Breast epithelium (tissue), 4 donors: ENCODE data around the gene NDUFS6. TPM values are rescaled to one million over a fixed set of nuclear protein-coding genes. Genes with fewer than 3 reads are reported as not detected.
A peak's percentile ranks its signal among the peaks of the same experiment; 100 is the strongest.

Source experiments
- DNase-seq, 2 donors: peaks; one replicate each; pipeline ENCODE4 v3.0.0-alpha.2; 2019; ENCODE audit warnings: low spot score in 2 of 2
- H3K27ac ChIP-seq, 2 donors: fragments of 200-600 bp; sonication (generic) in 1 of 2; one replicate each; pipeline ENCODE4 v1.5.1; 2016 to 2019; ENCODE audit warnings: mild to moderate bottlenecking in 1 of 2
- H3K27me3 ChIP-seq, 2 donors: fragments of 200-600 bp; sonication (generic) in 1 of 2; one replicate each; pipeline versions ENCODE4 v1.5.1 to v1.6.0; 2017 to 2019; ENCODE audit warnings: control low read depth in 1 of 2, mild to moderate bottlenecking in 1 of 2
- H3K36me3 ChIP-seq: fragments of 200-600 bp; one replicate; pipeline ENCODE4 v1.5.1; 2019
- H3K4me1 ChIP-seq, 2 donors: fragments of 200-600 bp; sonication (generic); one replicate each; pipeline ENCODE4 v1.5.1; 2016 to 2019; ENCODE audit warnings: control low read depth in 1 of 2
- H3K4me3 ChIP-seq, 3 donors: fragments of 200-600 bp; sonication (generic); 1 replicate in 2 of 3; 2 replicates in 1 of 3; pipeline ENCODE4 v1.5.1; 2016 to 2019; ENCODE audit warnings: mild to moderate bottlenecking in 3 of 3, moderate library complexity in 2 of 3
- H3K9me3 ChIP-seq, 2 donors: fragments of 200-600 bp; sonication (generic) in 1 of 2; one replicate each; pipeline ENCODE4 v1.5.1; 2016 to 2019; ENCODE audit warnings: control low read depth in 1 of 2
- POLR2A ChIP-seq: fragments of 450-650 bp; IDR thresholded peaks from one replicate; pipeline ENCODE4 v1.6.1; 2016; ENCODE audit warnings: antibody characterized with exemption, mild to moderate bottlenecking, moderate library complexity
- POLR2AphosphoS5 ChIP-seq, 3 donors: sonication (generic); formaldehyde crosslinking; IDR thresholded peaks; one replicate each; pipeline ENCODE4 v1.6.1; 2017; ENCODE audit warnings: antibody characterized with exemption in 3 of 3
- intact Hi-C: fragments of 100-400 bp; cut with DNase I; formaldehyde crosslinking; loops from one replicate; pipeline ENCODE4 v1.15.1; 2023; ENCODE audit warnings: low total_unique reads
- total RNA-seq, 3 donors: library from RNA; depleted of rRNA; stranded (reverse); fragments of >200 nt; gene quantifications; one replicate each; pipeline ENCODE4 v1.1.0, GENCODE V29; 2016
- TF ChIP-seq, protein P1 (sequence below), 3 donors: fragments of 450-650 bp; IDR thresholded peaks; one replicate each; pipeline ENCODE4 v1.5.1; 2016 to 2017; ENCODE audit warnings: antibody characterized with exemption in 3 of 3, mild to moderate bottlenecking in 3 of 3, moderate library complexity in 3 of 3

Gene NDUFS6
- total RNA-seq, 3 donors from 2014 or later = 37.9 to 68.8 (median 48.0) TPM

DNA sequence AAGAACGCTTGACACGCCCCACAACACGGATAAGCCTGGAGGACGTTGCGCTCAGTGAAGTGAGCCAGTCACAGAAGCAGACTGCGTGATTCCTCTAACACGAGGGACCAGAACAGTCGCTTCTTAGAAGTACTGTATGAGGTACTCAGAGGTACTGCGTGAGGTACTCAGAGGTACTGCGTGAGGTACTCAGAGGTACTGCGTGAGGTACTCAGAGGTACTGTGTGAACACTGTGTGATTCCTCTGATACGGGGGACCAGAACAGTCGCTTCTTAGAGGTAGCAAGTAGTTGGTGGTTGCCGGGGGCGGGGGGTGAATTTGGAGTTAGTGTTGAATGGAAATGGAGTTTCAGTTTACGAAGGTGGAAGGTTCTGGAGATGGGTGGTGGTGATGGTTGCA, 5.8 kb downstream of the NDUFS6 start:
- intact Hi-C loops = no loop called here
- DNase-seq = no peak
- Histone ChIP-seq H3K27me3 (no peaks in the 10 kb centered on the region), H3K36me3 (no peaks in the 10 kb centered on the region), H3K4me3 (no peak overlapping the region), H3K4me1 (no peaks in the 10 kb centered on the region), H3K9me3 (no peaks in the 10 kb centered on the region), H3K27ac (no peak overlapping the region)
- TF ChIP-seq POLR2AphosphoS5 (IDR thresholded peaks at IDR 0.05) = no peak
- no peak for TF ChIP-seq POLR2A
- TF ChIP-seq, protein P1, sequence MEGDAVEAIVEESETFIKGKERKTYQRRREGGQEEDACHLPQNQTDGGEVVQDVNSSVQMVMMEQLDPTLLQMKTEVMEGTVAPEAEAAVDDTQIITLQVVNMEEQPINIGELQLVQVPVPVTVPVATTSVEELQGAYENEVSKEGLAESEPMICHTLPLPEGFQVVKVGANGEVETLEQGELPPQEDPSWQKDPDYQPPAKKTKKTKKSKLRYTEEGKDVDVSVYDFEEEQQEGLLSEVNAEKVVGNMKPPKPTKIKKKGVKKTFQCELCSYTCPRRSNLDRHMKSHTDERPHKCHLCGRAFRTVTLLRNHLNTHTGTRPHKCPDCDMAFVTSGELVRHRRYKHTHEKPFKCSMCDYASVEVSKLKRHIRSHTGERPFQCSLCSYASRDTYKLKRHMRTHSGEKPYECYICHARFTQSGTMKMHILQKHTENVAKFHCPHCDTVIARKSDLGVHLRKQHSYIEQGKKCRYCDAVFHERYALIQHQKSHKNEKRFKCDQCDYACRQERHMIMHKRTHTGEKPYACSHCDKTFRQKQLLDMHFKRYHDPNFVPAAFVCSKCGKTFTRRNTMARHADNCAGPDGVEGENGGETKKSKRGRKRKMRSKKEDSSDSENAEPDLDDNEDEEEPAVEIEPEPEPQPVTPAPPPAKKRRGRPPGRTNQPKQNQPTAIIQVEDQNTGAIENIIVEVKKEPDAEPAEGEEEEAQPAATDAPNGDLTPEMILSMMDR (IDR thresholded peaks at IDR 0.05) = no peak

DNA sequence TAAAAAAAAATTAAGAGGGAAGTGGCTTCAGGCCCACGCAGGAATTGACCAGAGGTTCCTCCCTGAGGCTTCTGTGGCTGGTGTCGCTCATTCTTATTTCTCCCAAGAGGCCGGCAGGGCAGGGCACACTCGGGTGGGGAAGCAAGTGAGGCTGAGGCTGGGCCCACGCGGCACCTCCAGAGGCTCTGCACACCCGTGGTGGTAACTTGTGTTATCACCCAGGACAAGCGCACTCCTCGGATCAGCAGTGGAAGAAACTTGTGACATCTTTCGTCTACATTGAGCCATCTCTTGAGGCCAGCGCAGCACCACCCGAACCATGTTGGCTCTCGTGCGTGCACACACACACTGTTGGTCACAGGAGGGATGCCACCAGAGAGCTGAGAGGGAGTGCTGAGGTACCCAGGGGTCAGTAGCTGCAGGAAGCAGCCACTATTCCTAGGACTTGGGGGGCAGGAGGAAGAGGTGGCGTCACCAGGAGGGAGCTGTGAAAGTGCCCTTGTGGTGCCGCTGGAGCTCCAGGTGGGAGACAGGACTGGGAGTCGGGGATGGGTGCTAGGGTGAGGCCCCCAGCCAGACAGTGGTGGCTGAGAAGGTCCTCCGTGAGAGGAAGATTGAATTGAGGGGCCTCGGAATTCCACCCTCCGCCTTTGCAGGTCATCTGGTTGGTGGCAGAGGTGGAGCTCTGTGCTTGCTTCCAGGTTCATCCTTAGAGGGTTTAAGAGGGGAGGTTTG, 6.4 kb downstream of the NDUFS6 start:
- intact Hi-C loops = no loop called here
- Histone ChIP-seq H3K9me3 (no peaks in the 10 kb centered on the region), H3K4me3 (no peak overlapping the region), H3K27me3 (no peaks in the 10 kb centered on the region), H3K27ac (peak overlapping the region; percentile 65 to 73), H3K36me3 (no peaks in the 10 kb centered on the region), H3K4me1 (no peaks in the 10 kb centered on the region)
- TF ChIP-seq POLR2A = no peak
- TF ChIP-seq, protein P1 (IDR thresholded peaks at IDR 0.05) = no peak
- no peak for TF ChIP-seq POLR2AphosphoS5 (IDR thresholded peaks at IDR 0.05)
- no peak for DNase-seq

DNA sequence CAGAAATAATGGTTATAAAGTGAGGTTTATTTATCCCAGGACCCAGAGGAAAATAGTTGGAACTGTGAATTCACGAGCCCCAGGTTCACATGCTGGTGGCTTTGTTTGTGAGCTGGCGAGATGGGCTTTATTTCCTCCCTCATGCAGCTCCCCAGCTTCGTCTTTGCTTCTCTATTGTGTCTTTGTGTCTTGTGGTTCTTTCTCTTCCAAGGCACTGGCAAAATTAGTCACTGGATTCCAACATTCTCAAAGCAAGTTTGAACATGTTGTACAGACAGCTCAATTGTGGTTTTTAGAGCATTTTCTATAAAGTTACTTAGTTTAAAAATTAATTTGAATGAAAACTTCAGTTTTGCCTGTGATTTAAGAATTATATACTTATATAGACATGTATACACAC, 7.2 kb downstream of the NDUFS6 start:
- TF ChIP-seq, protein P1 (IDR thresholded peaks at IDR 0.05) = no peak
- TF ChIP-seq POLR2AphosphoS5 (IDR thresholded peaks at IDR 0.05) (no peak), POLR2A (no peak)

DNA sequence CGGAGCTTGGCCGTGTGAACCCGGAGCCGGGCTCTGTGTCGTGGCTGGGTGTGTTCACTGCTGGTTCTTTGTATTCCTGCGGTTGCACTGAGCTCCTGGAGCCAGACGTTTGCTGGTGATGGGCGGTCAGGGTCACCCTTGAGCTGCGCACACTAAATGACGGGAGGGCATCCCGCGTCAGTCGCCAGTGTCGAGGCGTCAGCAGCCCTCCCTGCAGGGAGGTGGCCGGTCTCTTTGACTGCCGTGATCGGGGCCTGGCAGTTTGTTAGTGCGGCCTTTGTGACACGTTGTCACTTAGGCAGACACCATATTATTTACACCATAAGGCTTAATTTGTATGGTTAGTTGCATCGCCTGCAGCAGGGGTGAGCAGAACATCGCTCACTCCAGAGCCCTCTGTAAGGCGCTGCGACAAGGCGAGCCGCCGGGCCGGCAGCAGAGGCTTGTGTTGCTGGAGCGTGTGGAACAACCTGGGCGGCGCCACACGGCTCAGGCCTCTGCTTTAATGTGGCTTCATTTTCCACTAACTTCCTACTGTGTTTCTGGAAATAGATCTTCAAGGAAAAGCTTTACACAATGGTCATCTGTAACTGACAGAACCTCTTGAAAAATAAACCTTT, 8.3 kb downstream of the NDUFS6 start:
- no peaks in the 10 kb centered on the region for H3K36me3 ChIP-seq
- intact Hi-C loops = no loop called here
- H3K9me3 ChIP-seq = no peaks in the 10 kb centered on the region
- no peaks in the 10 kb centered on the region for H3K4me1 ChIP-seq
- DNase-seq = no peak
- H3K4me3 ChIP-seq = no peak overlapping the region
- no peak overlapping the region for H3K27ac ChIP-seq
- no peaks in the 10 kb centered on the region for H3K27me3 ChIP-seq
- TF ChIP-seq, protein P1 (IDR thresholded peaks at IDR 0.05) = no peak
- TF ChIP-seq POLR2A = no peak
- TF ChIP-seq POLR2AphosphoS5 (IDR thresholded peaks at IDR 0.05) = no peak

More for the DNA sequence above, 7.2 kb downstream of the NDUFS6 start:
- no peak overlapping the region for H3K4me3 ChIP-seq
- H3K36me3 ChIP-seq = no peaks in the 10 kb centered on the region
- H3K27me3 ChIP-seq = no peaks in the 10 kb centered on the region
- no peaks in the 10 kb centered on the region for H3K9me3 ChIP-seq
- DNase-seq = no peak
- intact Hi-C loops = no loop called here
- H3K4me1 ChIP-seq = no peaks in the 10 kb centered on the region
- H3K27ac ChIP-seq = peak overlapping the region; percentile 65 to 73

DNA sequence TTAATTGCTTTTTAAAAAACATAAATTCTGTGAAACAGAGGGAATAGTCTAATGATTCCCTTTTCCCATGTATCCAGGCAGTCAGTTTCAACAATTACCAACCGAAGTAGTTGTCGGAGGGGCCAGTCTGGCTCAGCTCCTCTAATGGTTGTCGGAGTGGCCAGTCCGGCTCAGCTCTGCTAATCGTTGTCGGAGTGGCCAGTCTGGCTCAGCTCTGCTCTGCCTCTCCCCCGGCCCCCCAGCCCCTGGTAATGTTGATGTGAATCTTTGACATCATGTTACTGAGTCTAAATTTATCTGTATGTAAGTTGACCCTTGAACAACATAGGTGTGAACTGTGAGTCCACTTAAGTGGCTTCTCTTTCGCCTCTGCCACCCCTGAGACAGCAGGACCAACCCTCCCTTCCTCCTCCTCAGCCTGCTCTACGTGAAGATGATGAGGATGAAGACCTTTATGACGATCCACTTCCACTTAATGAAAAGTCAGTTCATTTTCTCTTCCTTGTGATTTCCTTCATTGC, 9.4 kb downstream of the NDUFS6 start:
- no peak for DNase-seq
- intact Hi-C loops = no loop called here

More for the DNA sequence above, 9.4 kb downstream of the NDUFS6 start:
- H3K27ac ChIP-seq = no peak overlapping the region
- no peaks in the 10 kb centered on the region for H3K9me3 ChIP-seq
- H3K36me3 ChIP-seq = no peaks in the 10 kb centered on the region
- H3K27me3 ChIP-seq = no peaks in the 10 kb centered on the region
- TF ChIP-seq, protein P1 (IDR thresholded peaks at IDR 0.05) = no peak
- TF ChIP-seq POLR2A = no peak
- TF ChIP-seq POLR2AphosphoS5 (IDR thresholded peaks at IDR 0.05) = no peak
- H3K4me1 ChIP-seq = no peaks in the 10 kb centered on the region
- H3K4me3 ChIP-seq = no peak overlapping the region
